ENCODE results near the gene IMPDH2. TPM values are rescaled to one million over a fixed set of nuclear protein-coding genes. Genes with fewer than 3 reads are reported as not detected.

IMPDH2 gene
- total and polyA plus RNA-seq, 2 of the 8 experiments (the other 6 are each of a cell fraction or from before 2014, with no cell fraction given) = 374 to 409 TPM

DNA sequence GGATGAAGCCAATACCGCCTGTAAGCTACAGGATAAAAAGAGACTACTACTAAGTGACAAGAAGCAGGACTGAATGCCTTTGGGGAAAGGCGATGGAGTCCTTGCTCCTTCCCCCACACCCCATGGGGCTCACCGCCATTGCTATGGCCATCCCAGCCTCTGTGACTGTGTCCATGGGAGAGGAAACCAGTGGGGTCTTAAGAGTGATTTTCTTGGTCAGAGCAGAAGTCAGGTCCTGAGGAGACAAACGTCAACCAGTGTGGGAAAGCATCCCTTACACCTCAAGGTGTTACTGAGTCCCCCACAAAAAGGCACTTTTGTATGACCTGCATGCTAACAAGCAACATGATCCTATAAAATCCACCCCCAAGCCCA lies 913 bp downstream of the IMPDH2 start:
- DNase-seq (ENCODE audit: low read depth in 1 of 2, low spot score in 2 of 2) (no peak), FAIRE-seq (no peak)
- CTCF ChIA-PET (ENCODE audit: partially characterized antibody) = interaction anchor here (1.3 kb wide), 1 partner anchor 15 kb away, joined by 5 read pairs; no protein-coding TSS in a partner anchor

More for the DNA sequence above, 913 bp downstream of the IMPDH2 start:
- no peak for TF ChIP-seq YY1 (IDR thresholded peaks at IDR 0.05; ENCODE audit: low read depth, low read length)
- TF ChIP-seq TEAD4 (IDR thresholded peaks at IDR 0.05; ENCODE audit: low read depth, low read length) = no peak
- Histone ChIP-seq H3K79me2 (ENCODE audit: control insufficient read depth in 1 of 2, insufficient read depth in 2 of 2, low read length in 2 of 2) (peaks cover 4 to 15% of the 10 kb centered on the region in 2 experiments; a peak in 3 of 4 replicates), H4K20me1 (replicated peaks in 1 of 2; ENCODE audit: control insufficient read depth in 1 of 2, insufficient read depth in 2 of 2, low read length in 2 of 2) (peaks cover 10 to 22% of the 10 kb centered on the region in 2 experiments), H3K4me1 (replicated peaks in 1 of 4; ENCODE audit: control insufficient read depth in 3 of 4, insufficient read depth in 4 of 4, low read length in 3 of 4) (peaks cover 0 to 9% (median 6%) of the 10 kb centered on the region in 4 experiments; a peak in 5 of 7 replicates), H2BK15ac (ENCODE audit: low read length) (no peak overlapping the region), H3K18ac (ENCODE audit: extremely low read depth, low read length) (no peak overlapping the region), H3K79me1 (ENCODE audit: low read depth, low read length) (peaks cover 8% of the 10 kb centered on the region), H3K27ac (ENCODE audit: low read depth, low read length) (peak overlapping the region; percentile 54), H3K9me3 (ENCODE audit: insufficient read depth in 2 of 2, low read depth in 1 of 2, low read length in 1 of 2) (no peaks in the 10 kb centered on the region), H2BK20ac (ENCODE audit: low read length) (no peak overlapping the region), H3K4me2 (ENCODE audit: insufficient read depth in 1 of 2, low read depth in 2 of 2, low read length in 2 of 2) (peak overlapping the region; percentile 88 to 98), H3K27me3 (replicated peaks in 1 of 4; ENCODE audit: control insufficient read depth in 3 of 4, extremely low read depth in 1 of 4, insufficient read depth in 3 of 4, low read length in 3 of 4) (no peaks in the 10 kb centered on the region; a peak in 1 of 7 replicates), H3K9ac (replicated peaks in 1 of 4; ENCODE audit: extremely low read depth in 1 of 4, low read depth in 3 of 4, low read length in 3 of 4) (peak overlapping the region in 3 of 4 experiments; percentile 12 to 83 (median 82); a peak in 3 of 7 replicates), H3K56ac (replicated peaks; ENCODE audit: insufficient read length, low read depth, low read length) (no peak overlapping the region), H4K91ac (replicated peaks; ENCODE audit: insufficient read length, low read length) (no peak overlapping the region), H3K36me3 (ENCODE audit: control insufficient read depth in 2 of 4, insufficient read depth in 4 of 4, low read length in 3 of 4) (peaks cover 52 to 72% (median 66%) of the 10 kb centered on the region in 4 experiments), H3K4ac (replicated peaks; ENCODE audit: insufficient read length, low read depth, low read length) (no peak overlapping the region), H3K4me3 (ENCODE audit: extremely low read depth in 1 of 4, insufficient read depth in 2 of 4, low read depth in 3 of 4, low read length in 4 of 4) (peak overlapping the region; percentile 50 to 81 (median 76); a peak in 7 of 8 replicates), H2BK5ac (ENCODE audit: low read depth, low read length) (no peak overlapping the region), H2BK12ac (ENCODE audit: low read depth, low read length) (no peak overlapping the region), H3K23ac (ENCODE audit: insufficient read length) (no peak overlapping the region), H3K23me2 (ENCODE audit: low read depth, low read length) (peaks cover 7% of the 10 kb centered on the region), H2AFZ (ENCODE audit: low read length) (no peak overlapping the region), H2BK120ac (replicated peaks; ENCODE audit: low read depth, low read length) (no peak overlapping the region), H4K8ac (ENCODE audit: extremely low read depth, insufficient read depth, low read length) (no peak overlapping the region), H3K14ac (ENCODE audit: insufficient read length) (no peak overlapping the region), H4K5ac (ENCODE audit: insufficient read length, low read depth, low read length) (no peak overlapping the region), H2AK5ac (ENCODE audit: low read depth, low read length) (no peak overlapping the region)
- POLR2A ChIA-PET (ENCODE audit: partially characterized antibody) = interaction anchor here (0.6 to 33.9 kb wide), 19 partner anchors 12 to 451 kb away, joined by 3 to 1518 read pairs (median 4); partner anchors contain the start of genes ARIH2, CELSR3, DALRD3 and P4HTM
- 98% methylated on average over 4 of the region's 4 CpGs; no CpG with 5 or more reads in 1 of the 2 experiments for WGBS, 2 experiments (ENCODE audit: extremely low coverage in 1 of 2, insufficient coverage in 1 of 2, insufficient read length in 1 of 2, insufficient replicate concordance in 2 of 2, low coverage in 1 of 2, low lambda C conversion rate in 2 of 2, missing lambda C conversion rate in 1 of 2)

All from H1 (cell line).